GM19043 (cell line): ENCODE data around the gene MAP2K3.

Experiments
- ATAC-seq: cut with Tn5 transposase; IDR thresholded peaks from one replicate; pipeline ENCODE4 v1.9.1; 2021; ENCODE audit warnings: low read depth; ENCODE audit not compliant: unreplicated experiment

MAP2K3 gene

GRCh38 chr17:21284319-21285163 lies at the start of gene MAP2K3:
TSS of gene MAP2K3 (plus strand) at chr17:21284711. CDS start at chr17:21284921, 210 bp downstream.
- ATAC-seq = peak; percentile 65

DNA sequence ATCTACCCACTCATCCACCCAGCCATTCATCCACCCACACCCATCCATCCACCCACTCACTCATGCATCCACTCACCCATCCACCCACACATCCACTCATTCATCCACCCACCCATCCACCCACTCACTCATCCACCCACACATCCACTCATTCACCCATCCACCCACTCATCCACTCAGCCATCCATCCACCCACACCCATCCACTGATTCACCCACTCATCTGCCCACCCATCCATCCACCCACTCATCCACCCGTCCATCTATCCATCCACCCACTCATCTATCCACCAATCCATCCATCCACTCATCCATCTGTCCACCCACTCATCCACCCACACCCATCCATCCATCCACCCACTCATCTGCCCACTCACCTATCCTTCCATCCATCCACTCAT lies 48.6 kb upstream of the MAP2K3 start:
- ATAC-seq = no peak

DNA sequence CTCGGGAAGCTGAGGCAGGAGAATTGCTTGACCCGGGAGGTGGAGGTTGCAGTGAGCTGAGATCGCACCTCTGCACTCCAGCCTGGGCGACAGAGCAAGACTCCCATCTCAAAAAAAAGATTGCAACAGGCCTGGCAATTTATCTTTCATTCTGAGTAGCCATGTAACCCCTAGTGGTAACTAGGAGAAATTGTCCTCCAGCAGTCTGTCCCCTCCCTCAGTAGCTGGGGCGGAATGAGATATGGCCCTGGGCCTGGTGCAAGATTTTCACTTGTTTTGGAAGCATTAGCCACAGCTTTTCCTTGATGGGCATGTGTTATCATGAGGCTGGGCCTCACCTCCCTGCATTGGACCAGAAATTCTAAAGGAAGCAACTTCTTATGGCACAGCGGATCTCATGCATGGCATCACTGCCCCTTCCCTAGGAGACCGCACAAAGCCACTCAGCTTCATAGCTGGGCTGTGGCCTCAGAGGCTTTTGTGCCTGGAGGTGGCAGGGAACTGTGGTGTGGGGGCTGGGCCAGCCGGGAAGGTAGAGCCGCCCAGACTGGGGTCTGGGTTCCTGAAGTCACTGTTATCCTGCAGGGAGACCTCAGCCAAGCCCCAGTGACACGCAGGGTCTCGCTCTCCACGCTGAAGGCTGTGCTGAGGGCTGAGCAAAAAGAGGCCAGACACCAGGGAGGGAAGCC lies 44.7 kb upstream of the MAP2K3 start:
- no peak for ATAC-seq

DNA sequence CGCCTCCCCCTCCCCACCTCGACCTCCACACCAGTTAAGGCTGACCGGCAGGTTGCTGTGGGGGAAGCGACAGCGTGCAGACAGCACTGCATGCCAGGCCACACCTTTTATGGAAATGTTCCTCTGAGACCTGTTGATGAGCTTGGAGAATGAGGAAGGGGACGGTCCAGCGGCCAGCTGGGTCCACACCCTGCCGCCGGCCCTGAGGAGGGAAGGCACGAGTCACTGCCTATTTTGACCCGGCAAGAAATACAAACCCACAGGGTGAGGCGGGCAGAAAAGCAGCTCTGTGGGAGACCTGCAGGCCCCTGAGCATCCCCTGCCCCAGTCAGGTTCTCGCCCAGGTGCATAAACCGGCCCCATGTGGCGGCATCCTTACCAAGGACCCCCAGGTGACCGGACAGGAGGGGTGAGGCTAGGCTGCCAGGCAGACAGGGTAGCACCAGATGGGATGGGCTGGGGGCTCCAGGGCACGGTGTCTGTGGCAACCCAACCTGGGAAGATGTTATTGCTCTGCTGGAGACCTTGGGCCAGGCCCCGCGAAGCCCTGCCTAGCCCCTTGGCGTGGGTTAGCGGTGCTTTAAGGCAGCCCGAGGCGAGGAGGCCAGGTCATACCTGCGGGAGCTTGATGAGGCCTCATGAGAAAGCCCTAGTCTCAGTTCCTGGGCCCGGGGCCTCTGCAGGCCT lies 44.0 kb upstream of the MAP2K3 start:
- ATAC-seq = no peak

- ATAC-seq = no peak
Observed at GRCh38 chr17:21241564-21241963, 42.9 kb upstream of the MAP2K3 start.

- no peak for ATAC-seq
Observed at GRCh38 chr17:21242026-21242697, 42.3 kb upstream of the MAP2K3 start.

DNA sequence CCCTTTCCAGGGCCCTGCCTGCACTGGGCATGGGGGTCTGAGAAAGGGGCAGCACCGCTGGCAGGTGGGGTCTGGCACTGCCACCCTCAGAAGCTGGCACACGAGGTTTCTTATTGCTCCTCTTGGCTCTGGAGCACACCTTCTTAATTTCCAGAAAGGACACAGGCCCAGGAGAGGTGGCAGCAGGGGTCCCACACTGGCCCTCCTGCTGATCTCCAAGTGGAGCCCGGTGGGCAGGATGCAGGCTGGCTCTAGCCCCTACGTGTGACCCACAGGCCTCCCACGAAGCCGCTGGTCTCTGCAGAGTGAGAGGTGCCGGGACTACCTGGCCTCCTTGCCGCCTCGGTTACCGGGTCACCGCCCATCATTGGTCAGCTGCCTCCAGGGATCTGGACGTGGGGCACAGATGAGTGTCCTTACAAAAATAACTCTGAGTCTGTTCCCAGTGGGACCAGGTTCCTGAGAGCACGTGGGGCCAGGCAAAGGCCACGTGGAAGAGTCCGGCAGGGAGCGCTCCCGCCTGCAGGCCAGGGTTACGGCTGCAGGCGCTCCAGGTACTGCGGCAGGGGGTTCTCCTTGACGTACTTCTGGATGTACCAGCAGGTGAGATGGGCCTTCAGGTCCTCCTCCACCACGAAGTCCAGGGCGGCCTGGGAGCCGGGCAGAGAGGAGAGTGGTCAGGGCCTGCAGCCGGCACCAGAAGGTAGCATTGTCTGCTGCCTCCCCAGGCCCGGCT lies 41.6 kb upstream of the MAP2K3 start:
- ATAC-seq = no peak

DNA sequence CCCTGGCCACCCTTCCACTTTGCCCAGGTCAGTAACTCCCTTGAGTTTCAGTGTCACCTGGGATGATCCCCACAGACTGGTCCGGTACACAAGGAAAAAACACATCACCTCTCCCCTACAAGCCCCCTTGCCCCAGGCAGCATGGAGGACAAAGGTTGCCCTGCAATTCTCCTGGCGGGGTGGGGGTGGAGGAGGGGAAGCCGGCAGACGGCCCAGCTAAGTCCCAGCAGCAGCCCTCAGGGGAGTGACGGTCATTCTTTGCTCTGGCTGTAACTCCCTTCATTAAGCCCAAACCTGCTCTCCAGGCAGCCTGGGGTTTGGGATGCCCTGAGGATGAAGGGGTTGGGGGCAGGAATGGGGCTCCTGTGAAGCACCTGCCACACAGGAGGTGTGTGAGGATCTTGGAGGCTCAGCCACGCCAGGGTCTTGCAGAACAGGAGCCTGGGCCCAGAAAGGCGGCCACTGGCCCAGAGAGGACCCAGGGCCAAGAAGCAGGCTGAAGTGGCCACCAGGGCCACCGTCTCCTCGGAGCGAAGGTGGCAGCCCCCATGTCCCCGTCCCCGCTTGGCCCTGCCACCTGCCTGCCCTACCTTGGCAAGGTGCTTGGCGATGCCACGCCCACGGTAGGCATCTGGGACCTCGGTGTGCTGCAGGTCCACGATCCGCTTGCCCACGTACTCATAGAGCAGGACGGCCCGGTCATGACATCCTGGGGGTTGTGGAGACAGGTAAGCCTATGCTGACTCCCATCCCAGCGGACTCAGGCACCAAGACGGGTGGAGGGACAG lies 40.8 kb upstream of the MAP2K3 start:
- ATAC-seq = no peak

DNA sequence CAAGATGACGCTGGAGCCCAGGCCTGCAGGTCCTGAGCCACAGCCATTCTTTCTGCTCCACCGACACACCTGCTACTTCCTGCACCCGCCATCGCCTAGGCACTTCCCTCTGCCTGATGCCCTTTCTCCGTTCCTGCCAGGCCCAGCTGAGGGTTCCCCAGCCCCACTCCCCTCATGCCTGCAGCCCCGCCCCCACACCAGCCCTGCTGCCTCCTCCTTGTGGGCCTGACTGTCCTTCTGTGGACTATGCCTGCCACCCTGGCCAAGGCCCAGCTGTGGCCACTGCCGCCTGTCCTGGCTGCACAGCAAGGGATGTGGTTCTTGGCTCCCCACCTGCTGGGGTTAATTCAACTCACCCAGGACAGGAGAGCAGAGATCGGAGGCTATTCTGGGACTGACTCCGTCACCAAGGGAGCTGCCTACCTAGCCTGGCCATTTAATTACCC lies 38.8 kb upstream of the MAP2K3 start:
- ATAC-seq = no peak

DNA sequence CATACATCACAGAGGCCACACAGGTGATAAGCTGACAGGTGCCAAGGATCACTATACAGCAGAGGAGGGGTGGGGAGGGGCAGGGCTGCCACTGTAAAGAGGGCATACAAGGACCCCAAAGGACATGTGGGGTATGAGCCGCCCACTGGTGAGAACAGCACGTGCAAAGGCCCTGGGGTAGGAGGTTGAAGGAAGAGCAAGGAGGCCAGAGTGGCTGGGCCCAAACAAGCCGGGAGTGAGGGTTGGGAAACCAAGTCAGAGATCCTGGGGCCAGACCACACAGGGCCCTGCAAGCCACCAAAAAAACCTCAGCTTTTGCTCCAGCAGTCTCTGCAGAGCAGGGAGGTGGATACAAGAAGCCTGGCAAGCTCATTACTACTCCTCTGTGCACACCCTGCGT lies 37.8 kb upstream of the MAP2K3 start:
- ATAC-seq = no peak

GRCh38 chr17:21247552-21248258 lies 36.8 kb upstream of the MAP2K3 start:
- ATAC-seq = no peak

DNA sequence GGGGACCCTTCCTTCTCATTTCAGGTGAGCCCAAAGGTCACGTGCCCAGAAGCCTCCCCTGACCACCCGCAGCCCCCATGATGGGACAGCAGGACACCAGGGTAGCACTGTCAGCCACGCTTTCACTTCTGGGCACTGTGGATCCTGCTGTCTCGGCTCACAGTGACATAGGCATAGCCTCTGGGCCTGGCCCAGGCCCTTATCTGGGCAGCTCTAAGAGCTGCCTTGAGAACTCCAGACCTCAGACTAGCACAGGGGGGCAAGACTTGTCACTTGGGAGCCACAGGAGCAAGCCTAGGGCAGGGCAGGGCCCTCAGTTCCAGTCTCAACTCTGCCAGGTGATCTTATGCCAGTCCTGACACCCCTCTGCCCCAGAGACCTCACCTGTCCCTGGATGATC lies 36.0 kb upstream of the MAP2K3 start:
- ATAC-seq = no peak

DNA sequence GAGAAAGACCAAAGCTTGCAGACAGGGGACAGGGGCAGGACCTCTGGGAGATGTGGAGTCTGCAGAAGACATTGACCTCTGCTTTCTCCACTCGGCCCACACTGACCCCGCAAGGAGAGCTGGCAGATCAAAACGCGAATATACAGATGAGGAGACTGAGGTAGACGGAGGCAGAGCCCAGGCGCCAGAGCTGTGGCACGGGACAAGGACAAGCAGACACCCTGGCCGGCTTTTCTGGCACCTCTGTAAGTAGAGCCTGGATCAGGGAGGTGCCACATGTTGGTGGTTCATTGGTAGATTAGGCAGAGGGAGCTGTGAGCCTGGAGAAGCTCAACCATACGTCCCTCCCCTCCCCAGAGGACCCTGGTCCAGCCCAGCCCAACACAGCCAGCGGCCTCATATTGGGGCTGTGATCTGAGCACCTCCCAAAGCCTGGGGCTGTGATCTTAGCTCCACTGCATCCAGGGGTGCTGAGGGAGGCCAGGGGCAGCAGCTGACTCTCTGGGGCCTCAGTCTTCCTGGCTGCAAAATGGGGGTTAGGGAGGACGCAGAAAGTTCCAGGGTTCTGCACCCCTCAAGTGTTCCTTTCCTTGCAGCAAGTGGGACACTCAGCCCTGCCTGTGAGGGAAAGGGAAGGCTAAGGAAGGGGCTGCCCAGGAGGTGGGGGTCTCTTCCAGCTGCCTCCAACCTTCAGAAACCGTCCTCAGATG lies 35.3 kb upstream of the MAP2K3 start:
- ATAC-seq = no peak

DNA sequence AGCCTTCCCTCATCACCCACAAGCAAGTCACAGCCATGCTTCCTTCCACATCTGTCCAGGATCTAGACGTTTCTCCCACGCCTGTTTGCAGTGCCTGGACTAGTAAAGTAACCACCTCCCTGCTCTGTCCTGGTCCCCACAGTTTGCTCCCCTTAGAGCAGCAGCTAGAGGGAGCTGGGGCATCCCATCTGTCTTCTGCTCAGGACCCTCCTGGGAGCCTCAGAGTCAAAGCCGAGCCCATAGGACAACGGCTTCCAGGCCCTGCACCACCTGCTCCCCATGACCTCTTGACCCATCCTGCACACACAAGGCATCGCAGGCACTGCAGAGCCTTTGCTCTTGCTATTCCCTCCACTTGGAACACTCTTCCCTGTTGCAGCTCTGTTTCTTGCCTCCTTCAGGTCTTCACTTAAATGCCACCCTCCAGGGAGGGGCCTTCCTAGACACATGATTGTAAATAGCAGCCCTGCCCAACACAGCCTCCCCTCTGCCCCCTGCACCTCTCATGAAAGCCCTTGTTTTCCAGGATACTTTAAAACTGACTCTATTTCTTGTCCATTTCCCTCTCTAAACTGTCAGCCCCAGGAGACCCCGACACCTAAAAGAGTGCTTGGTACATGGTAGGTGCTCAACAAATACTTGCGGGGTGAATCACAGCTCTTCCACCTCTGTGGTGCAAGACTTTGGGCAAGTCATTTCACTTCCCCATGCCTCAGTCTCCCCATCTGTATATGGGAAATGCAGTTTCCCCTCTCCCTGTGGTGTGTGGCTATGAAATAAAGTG lies 34.4 kb upstream of the MAP2K3 start:
- ATAC-seq = no peak

GRCh38 chr17:21250854-21251253 lies 33.7 kb upstream of the MAP2K3 start:
- ATAC-seq = no peak

GRCh38 chr17:21251337-21252010 lies 33.0 kb upstream of the MAP2K3 start:
- no peak for ATAC-seq

GRCh38 chr17:21252289-21252795 lies 32.2 kb upstream of the MAP2K3 start:
- ATAC-seq = no peak
